H1 (cell line): ENCODE results near the gene MYO15B. TPM values are rescaled to one million over a fixed set of nuclear protein-coding genes. Genes with fewer than 3 reads are reported as not detected.
A peak's percentile ranks its signal among the peaks of the same experiment; 100 is the strongest.

Experiments used
- CTCF ChIA-PET: fragments of 300-600 bp; sonication (Branson Sonifier 250); formaldehyde crosslinking; loops from one replicate; lab custom pipeline; 2021; ENCODE audit not compliant: partially characterized antibody; lab: Charles Lee
- POLR2A ChIA-PET: fragments of 300-600 bp; sonication (Branson Sonifier 250); formaldehyde crosslinking; loops from one replicate; lab custom pipeline; 2021; ENCODE audit warnings: inconsistent platforms; ENCODE audit not compliant: partially characterized antibody; lab: Charles Lee
- DNase-seq, 2 experiments: peaks; one replicate each; pipeline versions ENCODE4 v3.0.0 to v3.0.0-alpha.2; 2010 to 2022; ENCODE audit warnings: low spot score in 2 of 2, low read depth in 1 of 2, mixed read lengths in 1 of 2
- FAIRE-seq: peaks from 2 replicates; lab custom pipeline; 2011; peaks lifted over from hg19 to GRCh38; lab: Jason Lieb, UNC
- H2AFZ ChIP-seq: 2 replicates; pipeline ENCODE4 v1.8.1; 2012; ENCODE audit warnings: low read length, inconsistent platforms
- H2AK5ac ChIP-seq: 2 replicates; pipeline ENCODE4 v1.6.1; 2013; ENCODE audit warnings: low read depth, low read length
- H2BK120ac ChIP-seq: replicated peaks from 2 replicates; pipeline ENCODE3; 2013; ENCODE audit warnings: low read depth, low read length, inconsistent platforms
- H2BK12ac ChIP-seq: 2 replicates; pipeline ENCODE4 v1.6.1; 2013; ENCODE audit warnings: low read depth, low read length
- H2BK15ac ChIP-seq: 2 replicates; pipeline ENCODE4 v1.6.1; 2013; ENCODE audit warnings: low read length
- H2BK20ac ChIP-seq: 2 replicates; pipeline ENCODE4 v1.6.1; 2013; ENCODE audit warnings: low read length
- H2BK5ac ChIP-seq: 2 replicates; pipeline ENCODE4 v1.6.1; 2013; ENCODE audit warnings: low read depth, low read length
- H3K14ac ChIP-seq: 2 replicates; pipeline ENCODE4 v1.6.1; 2013; ENCODE audit warnings: inconsistent platforms; ENCODE audit not compliant: insufficient read length
- H3K18ac ChIP-seq: 2 replicates; pipeline ENCODE4 v1.6.1; 2013; ENCODE audit warnings: low read length; ENCODE audit errors: extremely low read depth
- H3K23ac ChIP-seq: 2 replicates; pipeline ENCODE4 v1.6.1; 2013; ENCODE audit warnings: inconsistent platforms; ENCODE audit not compliant: insufficient read length
- H3K23me2 ChIP-seq: 2 replicates; pipeline ENCODE4 v1.6.1; 2013; ENCODE audit warnings: low read depth, low read length
- H3K27ac ChIP-seq: 2 replicates; pipeline ENCODE4 v1.6.1; 2011; ENCODE audit warnings: low read depth, low read length, inconsistent platforms
- H3K27me3 ChIP-seq, 4 experiments: replicated peaks in 1 of 4; 1 replicate in 1 of 4; 2 replicates in 3 of 4; pipeline versions ENCODE4 v1.6.1 to v1.8.1; 2011 to 2013; ENCODE audit warnings: low read length in 3 of 4, mild to moderate bottlenecking in 3 of 4, inconsistent platforms in 2 of 4, mixed read lengths in 2 of 4, moderate library complexity in 1 of 4; ENCODE audit not compliant: control insufficient read depth in 3 of 4, insufficient read depth in 3 of 4; ENCODE audit errors: extremely low read depth in 1 of 4
- H3K36me3 ChIP-seq, 4 experiments: 2 replicates each; pipeline versions ENCODE4 v1.6.1 to v1.8.1; 2011 to 2013; ENCODE audit warnings: mild to moderate bottlenecking in 4 of 4, low read length in 3 of 4, moderate library complexity in 2 of 4, control low read depth in 1 of 4, inconsistent platforms in 1 of 4; ENCODE audit not compliant: insufficient read depth in 4 of 4, control insufficient read depth in 2 of 4
- H3K4ac ChIP-seq: replicated peaks from 2 replicates; pipeline ENCODE3; 2013; ENCODE audit warnings: low read length, low read depth, mixed read lengths, inconsistent platforms; ENCODE audit not compliant: insufficient read length
- H3K4me1 ChIP-seq, 4 experiments: replicated peaks in 1 of 4; 1 replicate in 1 of 4; 2 replicates in 3 of 4; pipeline versions ENCODE4 v1.6.1 to v1.8.1; 2011 to 2013; ENCODE audit warnings: low read length in 3 of 4, inconsistent platforms in 2 of 4, mixed read lengths in 1 of 4; ENCODE audit not compliant: insufficient read depth in 4 of 4, control insufficient read depth in 3 of 4
- H3K4me2 ChIP-seq, 2 experiments: 2 replicates each; pipeline versions ENCODE4 v1.6.1 to v1.8.1; 2011 to 2013; ENCODE audit warnings: low read depth in 2 of 2, low read length in 2 of 2, control low read depth in 1 of 2, inconsistent platforms in 1 of 2, mild to moderate bottlenecking in 1 of 2; ENCODE audit not compliant: insufficient read depth in 1 of 2
- H3K4me3 ChIP-seq, 4 experiments: fragments of 200-600, 300-600 bp in 1 of 4; sonication (generic), shearing (Covaris generic), sonication (Bioruptor Twin) in 1 of 4; 2 replicates each; pipeline versions ENCODE4 v1.5.1 to v1.8.1; 2011 to 2016; ENCODE audit warnings: low read length in 4 of 4, low read depth in 3 of 4, control low read depth in 2 of 4, inconsistent platforms in 2 of 4, mild to moderate bottlenecking in 2 of 4, mixed read lengths in 1 of 4, moderate library complexity in 1 of 4; ENCODE audit not compliant: insufficient read depth in 2 of 4; ENCODE audit errors: extremely low read depth in 1 of 4
- H3K56ac ChIP-seq: replicated peaks from 2 replicates; pipeline ENCODE3; 2013; ENCODE audit warnings: low read depth, mild to moderate bottlenecking, mixed read lengths, low read length, inconsistent platforms; ENCODE audit not compliant: insufficient read length
- H3K79me1 ChIP-seq: 2 replicates; pipeline ENCODE4 v1.6.1; 2013; ENCODE audit warnings: low read depth, low read length, control low read depth
- H3K79me2 ChIP-seq, 2 experiments: 2 replicates each; pipeline versions ENCODE4 v1.6.1 to v1.8.1; 2012 to 2013; ENCODE audit warnings: low read length in 2 of 2, mild to moderate bottlenecking in 2 of 2, inconsistent platforms in 1 of 2; ENCODE audit not compliant: insufficient read depth in 2 of 2, control insufficient read depth in 1 of 2
- H3K9ac ChIP-seq, 4 experiments: replicated peaks in 1 of 4; 1 replicate in 1 of 4; 2 replicates in 3 of 4; pipeline versions ENCODE4 v1.6.1 to v1.8.1; 2011 to 2013; ENCODE audit warnings: low read depth in 3 of 4, low read length in 3 of 4, control low read depth in 2 of 4, mild to moderate bottlenecking in 2 of 4, moderate library complexity in 2 of 4, inconsistent platforms in 1 of 4; ENCODE audit errors: extremely low read depth in 1 of 4
- H3K9me3 ChIP-seq, 2 experiments: 2 replicates each; pipeline versions ENCODE4 v1.6.1 to v1.8.1; 2012 to 2013; ENCODE audit warnings: mild to moderate bottlenecking in 2 of 2, moderate library complexity in 2 of 2, control low read depth in 1 of 2, inconsistent platforms in 1 of 2, low read depth in 1 of 2, low read length in 1 of 2, mixed read lengths in 1 of 2; ENCODE audit not compliant: insufficient read depth in 2 of 2
- H4K20me1 ChIP-seq, 2 experiments: replicated peaks in 1 of 2; 2 replicates each; pipeline versions ENCODE3 to v1.8.1; 2011 to 2013; ENCODE audit warnings: inconsistent platforms in 2 of 2, low read length in 2 of 2, mild to moderate bottlenecking in 1 of 2; ENCODE audit not compliant: insufficient read depth in 2 of 2, control insufficient read depth in 1 of 2
- H4K5ac ChIP-seq: 2 replicates; pipeline ENCODE4 v1.6.1; 2013; ENCODE audit warnings: low read length, low read depth, mixed read lengths, inconsistent platforms; ENCODE audit not compliant: insufficient read length
- H4K8ac ChIP-seq: 2 replicates; pipeline ENCODE4 v1.8.0; 2013; ENCODE audit warnings: mild to moderate bottlenecking, moderate library complexity, low read length, inconsistent platforms; ENCODE audit not compliant: insufficient read depth; ENCODE audit errors: extremely low read depth
- H4K91ac ChIP-seq: replicated peaks from 2 replicates; pipeline ENCODE3; 2013; ENCODE audit warnings: low read length, mixed read lengths, inconsistent platforms; ENCODE audit not compliant: insufficient read length
- CHD2 ChIP-seq: IDR thresholded peaks from 2 replicates; pipeline ENCODE4 v1.6.1; 2012; ENCODE audit warnings: low read length, improper control_type of control experiment
- E2F6 ChIP-seq: IDR thresholded peaks from 2 replicates; pipeline ENCODE4 v1.6.1; 2012; ENCODE audit warnings: inconsistent platforms
- EGR1 ChIP-seq: IDR thresholded peaks from 2 replicates; pipeline ENCODE4 v1.6.1; 2011; ENCODE audit warnings: low read depth, low read length, borderline replicate concordance
- FOSL1 ChIP-seq: IDR thresholded peaks from 2 replicates; pipeline ENCODE4 v1.6.1; 2011; ENCODE audit warnings: mild to moderate bottlenecking, low read depth, low read length, moderate library complexity; ENCODE audit not compliant: insufficient read depth
- HDAC6 ChIP-seq: IDR thresholded peaks from one replicate; pipeline ENCODE4 v1.7.1; 2012; ENCODE audit warnings: low read depth, mild to moderate bottlenecking, inconsistent platforms, low read length, moderate library complexity
- JUN ChIP-seq: IDR thresholded peaks from 2 replicates; pipeline ENCODE4 v1.6.1; 2011; ENCODE audit warnings: low read depth, mild to moderate bottlenecking, improper control_type of control experiment, low read length
- KDM5A ChIP-seq: fragments of 200-600 bp; IDR thresholded peaks from 2 replicates; pipeline ENCODE4 v1.7.1; 2012; ENCODE audit warnings: mild to moderate bottlenecking, low read length, inconsistent platforms, mixed read lengths
- TEAD4 ChIP-seq: IDR thresholded peaks from 2 replicates; pipeline ENCODE4 v1.6.1; 2012; ENCODE audit warnings: low read depth, low read length, inconsistent platforms, mixed read lengths
- YY1 ChIP-seq: IDR thresholded peaks from 2 replicates; pipeline ENCODE4 v1.6.1; 2011; ENCODE audit warnings: low read depth, mild to moderate bottlenecking, low read length
- WGBS, 2 experiments: shearing (Covaris generic) in 1 of 2; methylation state at CpG; one replicate each; pipeline versions ENCODE4 v1.1.6 to v1.1.7; 2013 to 2015; ENCODE audit warnings: low lambda C conversion rate in 2 of 2, mixed read lengths in 2 of 2, inconsistent platforms in 1 of 2, low coverage in 1 of 2, missing lambda C conversion rate in 1 of 2; ENCODE audit not compliant: insufficient replicate concordance in 2 of 2, insufficient coverage in 1 of 2, insufficient read length in 1 of 2; ENCODE audit errors: extremely low coverage in 1 of 2, missing lambda C conversion rate in 1 of 2; 5-methylcytosine and 5-hydroxymethylcytosine counted together
- polyA plus RNA-seq, 7 experiments: library from polyadenylated mRNA; depleted of rRNA in 3 of 7; stranded (reverse) in 5 of 7; unstranded in 2 of 7; fragments of >200 nt in 5 of 7; fragments of 200-250 nt in 2 of 7; gene quantifications; 1 replicate in 5 of 7; 2 replicates in 1 of 7; 4 replicates in 1 of 7; pipeline versions ENCODE4 v1.2.1 to v1.2.3, GENCODE V29; 2011 to 2013; ENCODE audit warnings: missing spikeins in 2 of 7, mixed read lengths in 2 of 7
- total RNA-seq: library from RNA; stranded (reverse); fragmentation: NEBNext Ultra II Directional; extraction: Animal tissue kit (Norgen Biotek cat#: 25700); gene quantifications from 2 replicates; pipeline ENCODE4 v1.2.1, GENCODE V29; 2021

Gene MYO15B
- total and polyA plus RNA-seq, 2 of the 8 experiments (the other 6 are each of a cell fraction or from before 2014, with no cell fraction given), result 7.1 to 11.2 TPM

- Histone ChIP-seq H2BK5ac (no peak overlapping the region), H3K36me3 (no peaks in the 10 kb centered on the region), H4K5ac (no peak overlapping the region), H2AFZ (no peak overlapping the region), H3K23me2 (no peaks in the 10 kb centered on the region), H3K9ac (no peak overlapping the region), H3K23ac (no peak overlapping the region), H4K8ac (peak overlapping the region; percentile 51; the same call in 1 of the 2 replicates), H3K79me2 (no peaks in the 10 kb centered on the region), H2BK15ac (no peak overlapping the region), H3K4me1 (no peaks in the 10 kb centered on the region; a peak in 1 of 7 replicates), H4K91ac (no peak overlapping the region), H3K9me3 (no peaks in the 10 kb centered on the region), H3K4me2 (no peak overlapping the region), H4K20me1 (peaks cover 0 to 2% of the 10 kb centered on the region in 2 experiments), H3K56ac (no peak overlapping the region), H2BK12ac (no peak overlapping the region), H3K27ac (no peak overlapping the region; the same call in 1 of the 2 replicates), H3K79me1 (no peaks in the 10 kb centered on the region), H3K18ac (no peak overlapping the region), H3K4me3 (no peak overlapping the region), H2AK5ac (no peak overlapping the region), H2BK120ac (no peak overlapping the region), H2BK20ac (no peak overlapping the region), H3K14ac (no peak overlapping the region), H3K27me3 (no peaks in the 10 kb centered on the region), H3K4ac (no peak overlapping the region)
- no peak for TF ChIP-seq YY1
- no peak for TF ChIP-seq KDM5A
- TF ChIP-seq CHD2, result no peak
- no peak for TF ChIP-seq EGR1
- no peak for TF ChIP-seq JUN
- no peak for TF ChIP-seq FOSL1
- TF ChIP-seq TEAD4, result no peak
- no peak for TF ChIP-seq E2F6
- TF ChIP-seq HDAC6, result no peak
- DNase-seq, result no peak
- ChIA-PET CTCF (interaction anchor here (0.6 to 59.2 kb wide), 5 partner anchors 9 to 900 kb away, joined by 3 to 2200 read pairs (median 4); partner anchors contain the start of genes RECQL5, SAP30BP and SMIM5), POLR2A (interaction anchor here (1.3 to 1.7 kb wide), 2 partner anchors 9 to 174 kb away, joined by 3 to 4 read pairs; a partner anchor contains a TSS)
- 85% methylated on average over 15 of the region's 16 CpGs; no CpG with 5 or more reads in 1 of the 2 experiments for WGBS, 2 experiments
- FAIRE-seq, result no peak
Measured at GRCh38 chr17:75605790-75606189, 18.2 kb downstream of the MYO15B start.
